GM23338 (cell line): ENCODE results near the gene RGS6.

ENCODE experiments used
- CREB1 ChIP-seq: fragments of 250-450 bp; sonication (Bioruptor Pico); IDR thresholded peaks from 2 replicates; pipeline ENCODE4 v1.5.0; 2020; ENCODE audit warnings: low read depth, mild to moderate bottlenecking, moderate library complexity
- CTCF ChIP-seq, 2 experiments: fragments of 200-600 bp in 1 of 2; sonication (generic) in 1 of 2; conservative IDR thresholded peaks; 2 replicates each; pipeline versions ENCODE4 v1.5.1 to v1.6.1; 2016 to 2017; ENCODE audit warnings: antibody characterized with exemption in 2 of 2, low read depth in 2 of 2, mild to moderate bottlenecking in 2 of 2, moderate library complexity in 1 of 2
- ETS1 ChIP-seq: IDR thresholded peaks from 2 replicates; pipeline ENCODE4 v1.6.1; 2016; ENCODE audit warnings: antibody characterized with exemption
- EZH2 ChIP-seq: fragments of 200-600 bp; sonication (generic); IDR thresholded peaks from one replicate; pipeline ENCODE4 v1.8.0; 2017; ENCODE audit warnings: antibody characterized with exemption, mild to moderate bottlenecking, low read depth; ENCODE audit not compliant: unreplicated experiment
- EZH2phosphoT487 ChIP-seq: fragments of 200-600 bp; sonication (generic); IDR thresholded peaks from one replicate; pipeline ENCODE4 v1.8.1; 2018; ENCODE audit warnings: antibody characterized with exemption; ENCODE audit not compliant: unreplicated experiment
- JUNB ChIP-seq: IDR thresholded peaks from one replicate; pipeline ENCODE4 v1.6.1; 2016; ENCODE audit warnings: antibody characterized with exemption; ENCODE audit not compliant: unreplicated experiment
- NANOG ChIP-seq: IDR thresholded peaks from 2 replicates; pipeline ENCODE4 v1.6.1; 2016; ENCODE audit warnings: antibody characterized with exemption, borderline replicate concordance
- POLR2AphosphoS5 ChIP-seq: IDR thresholded peaks from 2 replicates; pipeline ENCODE4 v1.6.1; 2016; ENCODE audit warnings: antibody characterized with exemption, low read depth
- REST ChIP-seq: IDR thresholded peaks from one replicate; pipeline ENCODE4 v1.6.1; 2018; ENCODE audit warnings: antibody characterized with exemption; ENCODE audit not compliant: unreplicated experiment
- STAT1 ChIP-seq: IDR thresholded peaks from one replicate; pipeline ENCODE4 v1.6.1; 2016; ENCODE audit warnings: antibody characterized with exemption; ENCODE audit not compliant: unreplicated experiment
- ZNF114 ChIP-seq: fragments of 250-450 bp; sonication (Bioruptor Pico); IDR thresholded peaks from 2 replicates; pipeline ENCODE4 v1.5.0; 2020; ENCODE audit warnings: mild to moderate bottlenecking, moderate library complexity
- ZNF331 ChIP-seq: fragments of 250-450 bp; sonication (Bioruptor Pico); IDR thresholded peaks from 2 replicates; pipeline ENCODE4 v1.5.0; 2020; ENCODE audit warnings: low read depth, mild to moderate bottlenecking, moderate library complexity
- ZNF462 ChIP-seq: fragments of 250-450 bp; sonication (Bioruptor Pico); IDR thresholded peaks from 2 replicates; pipeline ENCODE4 v1.5.0; 2020; ENCODE audit warnings: mild to moderate bottlenecking, moderate library complexity

- TF ChIP-seq CTCF (conservative IDR thresholded peaks at IDR 0.05; ENCODE audit: low read depth in 2 of 2) (no peak), JUNB (no peak), EZH2 (no peak), ZNF462 (no peak), EZH2phosphoT487 (no peak), REST (no peak), STAT1 (no peak), ZNF331 (CRISPR knock-in tag) (no peak), POLR2AphosphoS5 (no peak), NANOG (no peak), CREB1 (no peak), ETS1 (no peak), ZNF114 (CRISPR knock-in tag) (no peak)
Measured at GRCh38 chr14:72254202-72254936, 322.1 kb downstream of the RGS6 start.
